ENCODE results near the gene HNRNPDL.

Gene HNRNPDL

DNA sequence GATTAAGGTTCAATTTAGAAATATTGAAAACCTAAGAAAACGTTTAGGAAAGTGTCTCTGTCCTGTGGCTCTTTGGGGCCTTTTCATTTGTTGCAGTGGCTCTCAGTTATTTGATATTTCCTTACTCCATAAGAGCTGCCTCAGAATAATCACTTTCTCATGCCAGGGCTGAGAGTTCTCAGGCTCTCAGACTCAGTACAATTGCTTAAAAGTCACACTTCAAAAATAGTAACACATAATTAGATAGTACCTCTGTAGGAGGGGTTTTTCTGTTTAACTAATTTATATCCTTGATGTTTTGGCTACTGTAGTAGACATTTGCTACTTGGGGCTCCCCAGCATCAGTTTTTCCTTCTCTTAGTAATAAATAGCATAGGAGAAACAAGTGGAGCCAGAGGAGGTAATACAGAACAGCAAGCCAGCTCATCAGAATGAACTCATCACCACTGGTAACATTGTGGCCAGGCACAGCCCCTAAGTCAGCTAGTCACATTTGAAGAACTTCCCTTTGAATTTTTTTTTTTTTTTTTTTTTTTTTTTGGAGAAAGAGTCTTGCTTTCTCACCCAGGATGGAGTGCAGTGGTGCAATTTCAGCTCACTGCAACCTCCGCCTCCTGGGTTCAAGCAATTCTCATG, 48.5 kb downstream of the HNRNPDL start:
- Histone ChIP-seq H3K4me3 (ENCODE audit: low read length) (no peak overlapping the region), H3K9ac (ENCODE audit: low read depth, low read length) (no peak overlapping the region), H3K36me3 (ENCODE audit: insufficient read depth, low read depth, low read length) (no peaks in the 10 kb centered on the region), H3K27me3 (ENCODE audit: insufficient read depth, low read length) (no peaks in the 10 kb centered on the region), H3K4me1 (ENCODE audit: insufficient read depth, low read length) (no peaks in the 10 kb centered on the region), H3K9me3 (ENCODE audit: insufficient read depth, low read depth, low read length) (peaks cover 13% of the 10 kb centered on the region), H3K27ac (ENCODE audit: low read length) (no peak overlapping the region)

DNA sequence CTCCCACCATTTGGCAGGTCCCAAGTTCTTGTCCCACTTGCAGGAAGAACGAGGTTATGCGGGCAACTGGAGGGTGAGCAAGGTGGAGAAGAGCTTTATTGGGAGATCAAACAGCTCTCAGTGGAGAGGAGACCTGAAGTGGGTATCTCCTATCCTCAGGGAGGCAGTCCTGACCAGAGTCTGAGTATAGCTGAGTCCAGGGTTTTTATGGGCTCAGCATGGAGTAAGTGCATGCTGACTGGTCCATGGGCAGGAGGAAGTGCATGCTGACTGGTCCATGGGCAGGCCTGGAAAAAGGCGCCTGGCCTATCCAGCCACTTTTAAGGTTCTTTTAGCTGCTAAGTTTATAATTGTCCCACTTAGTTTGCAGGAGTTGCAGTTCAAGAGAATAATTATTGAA, 49.0 kb downstream of the HNRNPDL start:
- no peak overlapping the region for H3K9ac ChIP-seq (ENCODE audit: low read depth, low read length)

DNA sequence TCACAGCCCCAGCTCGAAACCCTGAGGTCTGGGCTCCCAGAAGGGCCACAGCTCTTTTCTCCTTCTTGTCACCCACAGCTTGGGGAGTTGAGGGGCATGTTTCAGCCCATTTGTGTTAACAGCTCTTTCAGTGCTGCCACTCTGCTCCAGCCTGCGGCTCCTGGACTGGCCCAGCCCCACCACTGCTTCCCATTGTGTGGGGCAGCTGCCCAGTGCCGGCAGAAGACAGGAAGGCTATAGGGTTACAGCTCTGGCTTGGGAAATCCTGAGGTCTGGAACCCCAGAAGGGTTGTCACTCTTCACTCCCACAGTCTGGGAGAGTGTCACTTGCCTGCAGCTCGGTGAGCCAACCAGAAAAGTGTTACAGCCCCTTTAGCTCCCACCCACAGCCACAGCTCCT, 49.4 kb downstream of the HNRNPDL start:
- peaks cover 4% of the 10 kb centered on the region; the same call in 1 of the 2 replicates for H3K36me3 ChIP-seq (ENCODE audit: insufficient read depth, low read depth, low read length)
- H3K4me3 ChIP-seq (ENCODE audit: low read length), result no peak overlapping the region
- no peaks in the 10 kb centered on the region for H3K27me3 ChIP-seq (ENCODE audit: insufficient read depth, low read length)
- no peak overlapping the region for H3K27ac ChIP-seq (ENCODE audit: low read length)
- H3K9me3 ChIP-seq (ENCODE audit: insufficient read depth, low read depth, low read length), result peaks cover 9% of the 10 kb centered on the region
- no peak overlapping the region for H3K9ac ChIP-seq (ENCODE audit: low read depth, low read length)
- H3K4me1 ChIP-seq (ENCODE audit: insufficient read depth, low read length), result no peaks in the 10 kb centered on the region

More for the DNA sequence above, 49.0 kb downstream of the HNRNPDL start:
- no peaks in the 10 kb centered on the region for H3K27me3 ChIP-seq (ENCODE audit: insufficient read depth, low read length)
- H3K27ac ChIP-seq (ENCODE audit: low read length), result no peak overlapping the region
- H3K4me1 ChIP-seq (ENCODE audit: insufficient read depth, low read length), result no peaks in the 10 kb centered on the region
- H3K36me3 ChIP-seq (ENCODE audit: insufficient read depth, low read depth, low read length), result peaks cover 4% of the 10 kb centered on the region; the same call in 1 of the 2 replicates
- H3K4me3 ChIP-seq (ENCODE audit: low read length), result no peak overlapping the region
- peaks cover 13% of the 10 kb centered on the region for H3K9me3 ChIP-seq (ENCODE audit: insufficient read depth, low read depth, low read length)

DNA sequence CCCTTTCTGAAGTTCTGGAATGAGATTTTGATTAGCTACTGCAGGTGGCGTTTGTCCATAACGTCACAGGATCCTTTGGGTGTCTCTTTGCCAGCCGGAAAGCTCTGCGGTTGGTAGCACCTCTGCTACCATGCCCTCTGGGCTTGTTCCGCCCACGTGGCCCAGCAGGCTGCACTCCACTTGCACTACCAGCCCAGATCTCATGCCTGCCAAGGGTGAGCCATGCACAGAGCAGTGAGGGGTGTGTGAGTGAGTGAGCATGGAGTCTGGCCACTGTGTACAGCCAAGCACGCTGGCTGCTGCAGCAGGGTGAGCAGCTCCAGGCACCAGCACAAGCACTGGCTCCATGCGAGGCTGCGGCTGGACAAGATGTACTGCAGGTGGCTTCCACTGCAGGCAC, 49.9 kb downstream of the HNRNPDL start:
- Histone ChIP-seq H3K4me3 (ENCODE audit: low read length) (no peak overlapping the region), H3K9ac (ENCODE audit: low read depth, low read length) (no peak overlapping the region), H3K9me3 (ENCODE audit: insufficient read depth, low read depth, low read length) (peaks cover 4% of the 10 kb centered on the region), H3K27me3 (ENCODE audit: insufficient read depth, low read length) (no peaks in the 10 kb centered on the region), H3K36me3 (ENCODE audit: insufficient read depth, low read depth, low read length) (peaks cover 4% of the 10 kb centered on the region; the same call in 1 of the 2 replicates), H3K27ac (ENCODE audit: low read length) (no peak overlapping the region), H3K4me1 (ENCODE audit: insufficient read depth, low read length) (no peaks in the 10 kb centered on the region)

DNA sequence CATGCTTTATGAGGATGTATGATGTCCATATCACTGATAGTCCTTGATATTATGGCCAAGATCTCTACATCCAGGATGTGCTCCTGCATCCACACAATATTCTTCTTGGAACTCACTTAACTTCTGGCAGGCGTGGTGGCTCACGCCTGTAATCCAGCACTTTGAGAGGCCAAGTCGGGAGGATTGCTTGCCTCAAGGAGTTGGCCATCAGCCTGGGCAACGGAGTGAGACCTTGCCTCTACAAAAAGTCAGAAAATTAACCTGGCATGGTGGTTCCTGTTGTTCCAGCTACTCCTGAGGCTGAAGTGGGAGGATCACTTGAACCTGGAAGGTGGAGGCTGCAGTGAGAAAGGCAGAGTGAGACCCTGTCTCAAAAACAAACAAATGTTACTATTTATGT, 54.2 kb downstream of the HNRNPDL start:
- no peak overlapping the region for H3K9ac ChIP-seq (ENCODE audit: low read depth, low read length)

DNA sequence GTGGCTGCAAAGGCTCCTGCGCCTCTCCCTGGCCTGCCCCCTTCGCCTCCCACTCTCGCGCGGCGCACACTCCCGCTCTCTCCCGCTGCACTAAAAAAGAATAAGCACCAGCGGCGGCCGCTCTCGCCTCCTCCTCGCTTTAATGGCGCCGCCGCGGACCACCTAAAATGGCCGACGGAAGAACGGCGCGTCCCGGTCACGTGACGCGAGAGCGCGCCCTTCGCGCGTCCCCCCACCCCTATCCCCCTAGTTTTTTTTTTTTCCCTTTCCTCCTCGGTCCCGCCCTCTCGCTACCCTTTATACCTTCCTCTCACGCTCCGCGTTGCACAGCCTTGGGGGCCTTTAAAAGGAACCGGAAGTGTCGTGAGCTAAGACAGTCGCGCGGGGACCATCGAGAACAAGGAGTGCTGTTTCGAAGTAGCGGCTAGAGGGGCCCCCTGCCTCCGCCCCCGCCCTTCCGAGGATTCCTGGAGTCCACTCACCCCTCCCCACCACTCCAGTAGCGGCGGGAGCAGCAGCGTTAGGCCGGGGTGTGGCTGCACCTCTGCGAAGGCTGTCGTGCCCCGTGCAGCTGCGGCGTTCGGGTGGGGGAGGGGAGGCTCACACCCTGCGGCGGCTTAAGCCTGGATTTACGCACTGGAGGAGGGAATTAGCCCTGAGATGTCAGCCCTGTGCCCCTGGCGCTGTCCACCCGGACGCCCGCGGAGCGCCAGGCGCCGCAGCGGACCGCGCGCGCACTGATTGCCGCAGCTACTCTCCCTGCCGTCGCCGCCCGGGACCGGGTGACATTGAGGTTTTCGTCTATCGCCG, 56.2 kb downstream of the HNRNPDL start, which contains the start of gene HNRNPD:
Gene HNRNPD (minus strand): TSS at position 176 of the 810 bp plus-strand sequence. CDS start 313 bp downstream, outside the sequence.
- peak within 1 kb of the TSS; percentile 100 for H3K27ac ChIP-seq (ENCODE audit: low read length)
- no peaks in the 10 kb centered on the region for H3K9me3 ChIP-seq (ENCODE audit: insufficient read depth, low read depth, low read length)
- H3K9ac ChIP-seq (ENCODE audit: low read depth, low read length), result peak within 1 kb of the TSS; percentile 100
- peaks cover 10% of the 10 kb centered on the region; the same call in 1 of the 2 replicates for H3K4me1 ChIP-seq (ENCODE audit: insufficient read depth, low read length)
- peak within 1 kb of the TSS; percentile 100 for H3K4me3 ChIP-seq (ENCODE audit: low read length)
- peaks cover 44% of the 10 kb centered on the region for H3K36me3 ChIP-seq (ENCODE audit: insufficient read depth, low read depth, low read length)
- H3K27me3 ChIP-seq (ENCODE audit: insufficient read depth, low read length), result no peaks in the 10 kb centered on the region

More for the DNA sequence above, 54.2 kb downstream of the HNRNPDL start:
- Histone ChIP-seq H3K4me1 (ENCODE audit: insufficient read depth, low read length) (no peaks in the 10 kb centered on the region), H3K9me3 (ENCODE audit: insufficient read depth, low read depth, low read length) (no peaks in the 10 kb centered on the region), H3K27me3 (ENCODE audit: insufficient read depth, low read length) (no peaks in the 10 kb centered on the region), H3K27ac (ENCODE audit: low read length) (no peak overlapping the region), H3K4me3 (ENCODE audit: low read length) (peak overlapping the region; percentile 100), H3K36me3 (ENCODE audit: insufficient read depth, low read depth, low read length) (peaks cover 23% of the 10 kb centered on the region)

DNA sequence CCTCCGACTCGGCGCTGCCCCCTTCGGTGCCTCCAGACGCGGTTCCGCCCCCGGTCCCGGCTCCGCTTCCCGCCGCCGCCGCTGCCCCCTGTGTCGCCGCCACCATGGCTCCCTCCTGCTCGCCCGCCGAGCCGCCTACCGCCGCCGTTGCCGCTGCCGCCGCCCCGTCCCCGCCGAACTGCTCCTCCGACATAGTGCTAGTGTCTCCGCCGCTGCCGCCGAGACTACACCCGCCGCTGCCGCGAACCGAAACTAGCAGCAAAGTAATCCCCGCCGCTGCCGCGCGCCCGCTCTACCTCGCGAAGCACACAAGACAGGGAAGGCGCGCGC, 56.8 kb downstream of the HNRNPDL start:
- Histone ChIP-seq H3K27me3 (ENCODE audit: insufficient read depth, low read length) (no peaks in the 10 kb centered on the region), H3K9me3 (ENCODE audit: insufficient read depth, low read depth, low read length) (no peaks in the 10 kb centered on the region), H3K9ac (ENCODE audit: low read depth, low read length) (peak overlapping the region; percentile 100), H3K4me1 (ENCODE audit: insufficient read depth, low read length) (peaks cover 12% of the 10 kb centered on the region; the same call in 1 of the 2 replicates), H3K27ac (ENCODE audit: low read length) (peak overlapping the region; percentile 100), H3K36me3 (ENCODE audit: insufficient read depth, low read depth, low read length) (peaks cover 50% of the 10 kb centered on the region), H3K4me3 (ENCODE audit: low read length) (peak overlapping the region; percentile 100)
